Activated CD8-positive, alpha-beta T cell treated with anti-CD3 and anti-CD28 coated beads for 36 hours (primary cell): ENCODE measurements around the gene HHEX. TPM values are rescaled to one million over a fixed set of nuclear protein-coding genes. Genes with fewer than 3 reads are reported as not detected.

ENCODE experiments used
- ATAC-seq: fragments of 200-7000 bp; cut with Tn5 transposase; one replicate; pipeline ENCODE4 v1.10.0; 2021; ENCODE audit warnings: mild to moderate bottlenecking, moderate library complexity
- CTCF ChIA-PET: fragments of 350-600 bp; sonication (Branson Sonifier 250); formaldehyde crosslinking; loops from one replicate; lab custom pipeline; 2021; ENCODE audit warnings: antibody characterized with exemption; lab: Charles Lee
- POLR2A ChIA-PET: fragments of 350-600 bp; sonication (Branson Sonifier 250); formaldehyde crosslinking; loops from one replicate; lab custom pipeline; 2021; ENCODE audit warnings: antibody characterized with exemption; lab: Charles Lee
- DNase-seq: peaks from one replicate; pipeline ENCODE4 v3.0.0-alpha.2; 2020
- H3K27ac Mint-ChIP-seq: one replicate; pipeline ENCODE4 v1.8.0; 2021; ENCODE audit warnings: mild to moderate bottlenecking, mixed read lengths
- H3K27me3 Mint-ChIP-seq: one replicate; pipeline ENCODE4 v1.8.0; 2021; ENCODE audit warnings: mixed read lengths
- H3K36me3 Mint-ChIP-seq: one replicate; pipeline ENCODE4 v1.8.0; 2021; ENCODE audit warnings: low read depth, mixed read lengths
- H3K4me1 Mint-ChIP-seq: one replicate; pipeline ENCODE4 v1.8.0; 2021; ENCODE audit warnings: low read depth, mixed read lengths
- H3K4me3 Mint-ChIP-seq: one replicate; pipeline ENCODE4 v1.8.0; 2021; ENCODE audit warnings: mild to moderate bottlenecking, moderate library complexity, mixed read lengths
- H3K9me3 Mint-ChIP-seq: one replicate; pipeline ENCODE4 v1.8.0; 2021; ENCODE audit warnings: mixed read lengths
- intact Hi-C: fragments of 100-400 bp; cut with micrococcal nuclease; formaldehyde crosslinking; loops from one replicate; pipeline ENCODE4 v1.10.0; 2022
- total RNA-seq, 2 experiments: library from RNA; stranded (reverse); gene quantifications; one replicate each; pipeline ENCODE4 v1.2.3, GENCODE V29; 2021
- TF ChIP-seq, protein P1 (sequence below): fragments of 200-600 bp; IDR thresholded peaks from one replicate; pipeline ENCODE4 v1.8.0; 2022; ENCODE audit warnings: antibody characterized with exemption, mild to moderate bottlenecking

The HHEX gene
- total RNA-seq, 2 experiments from 2014 or later, result 0.34 to 0.58 TPM

DNA sequence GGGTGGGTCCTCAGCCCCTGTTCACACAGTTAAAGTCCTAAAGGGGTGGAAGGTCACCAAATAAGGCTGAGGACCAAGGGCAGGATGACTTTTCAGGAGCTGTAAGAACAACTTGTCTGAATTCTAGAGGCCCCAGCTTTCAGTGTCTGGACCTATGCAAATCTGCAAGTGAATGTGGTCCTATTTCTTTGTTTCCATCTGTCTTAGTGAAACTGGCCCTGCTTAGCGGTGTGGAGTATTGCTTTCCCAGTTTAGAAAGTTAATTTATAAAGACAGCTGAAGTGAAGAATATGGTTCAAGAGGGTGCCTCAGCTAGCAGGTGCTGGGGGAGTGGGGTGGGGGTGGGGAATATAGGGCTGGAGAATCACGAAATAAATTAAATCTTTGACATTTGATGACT, 40.1 kb downstream of the HHEX start:
- H3K4me3 Mint-ChIP-seq, result no peak overlapping the region
- TF ChIP-seq, protein P1, sequence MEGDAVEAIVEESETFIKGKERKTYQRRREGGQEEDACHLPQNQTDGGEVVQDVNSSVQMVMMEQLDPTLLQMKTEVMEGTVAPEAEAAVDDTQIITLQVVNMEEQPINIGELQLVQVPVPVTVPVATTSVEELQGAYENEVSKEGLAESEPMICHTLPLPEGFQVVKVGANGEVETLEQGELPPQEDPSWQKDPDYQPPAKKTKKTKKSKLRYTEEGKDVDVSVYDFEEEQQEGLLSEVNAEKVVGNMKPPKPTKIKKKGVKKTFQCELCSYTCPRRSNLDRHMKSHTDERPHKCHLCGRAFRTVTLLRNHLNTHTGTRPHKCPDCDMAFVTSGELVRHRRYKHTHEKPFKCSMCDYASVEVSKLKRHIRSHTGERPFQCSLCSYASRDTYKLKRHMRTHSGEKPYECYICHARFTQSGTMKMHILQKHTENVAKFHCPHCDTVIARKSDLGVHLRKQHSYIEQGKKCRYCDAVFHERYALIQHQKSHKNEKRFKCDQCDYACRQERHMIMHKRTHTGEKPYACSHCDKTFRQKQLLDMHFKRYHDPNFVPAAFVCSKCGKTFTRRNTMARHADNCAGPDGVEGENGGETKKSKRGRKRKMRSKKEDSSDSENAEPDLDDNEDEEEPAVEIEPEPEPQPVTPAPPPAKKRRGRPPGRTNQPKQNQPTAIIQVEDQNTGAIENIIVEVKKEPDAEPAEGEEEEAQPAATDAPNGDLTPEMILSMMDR, result no peak
- ATAC-seq (no peak), DNase-seq (no peak)
- H3K27ac Mint-ChIP-seq, result no peak overlapping the region
- intact Hi-C loops, result no loop called here
- no peaks in the 10 kb centered on the region for H3K36me3 Mint-ChIP-seq
- H3K4me1 Mint-ChIP-seq, result no peaks in the 10 kb centered on the region
- ChIA-PET CTCF (no interaction called here), POLR2A (no interaction called here)
- H3K9me3 Mint-ChIP-seq, result no peaks in the 10 kb centered on the region
- H3K27me3 Mint-ChIP-seq, result peaks cover 5% of the 10 kb centered on the region

DNA sequence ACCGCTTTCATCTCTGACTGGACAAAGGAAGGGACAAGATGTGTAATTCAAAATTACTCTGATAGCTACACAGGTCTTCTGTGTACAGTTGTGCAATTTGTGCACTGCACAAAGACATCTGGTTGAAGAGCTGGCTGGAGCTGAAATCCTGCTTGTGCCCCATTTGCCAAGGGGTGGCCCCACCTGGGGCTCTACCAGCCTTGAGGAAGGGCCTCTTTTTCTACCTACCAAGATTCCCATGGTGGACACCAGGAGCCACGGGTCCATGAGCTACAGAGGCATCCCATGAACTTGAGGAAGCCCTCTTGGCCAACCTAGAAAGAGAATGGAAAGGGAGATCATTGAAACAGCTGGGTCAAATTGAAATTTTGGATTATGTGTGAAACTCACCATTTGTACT, 43.2 kb downstream of the HHEX start:
- no peaks in the 10 kb centered on the region for H3K9me3 Mint-ChIP-seq
- no peak for DNase-seq
- intact Hi-C loops, result no loop called here
- H3K36me3 Mint-ChIP-seq, result no peaks in the 10 kb centered on the region
- H3K27me3 Mint-ChIP-seq, result peaks cover 5% of the 10 kb centered on the region
- ATAC-seq, result no peak
- CTCF ChIA-PET, result interaction anchor here (1.3 kb wide), 1 partner anchor 13 kb away, joined by 3 read pairs; no protein-coding TSS in a partner anchor
- no peak overlapping the region for H3K4me3 Mint-ChIP-seq
- no peak overlapping the region for H3K27ac Mint-ChIP-seq
- POLR2A ChIA-PET, result no interaction called here
- TF ChIP-seq, protein P1, result no peak
- no peaks in the 10 kb centered on the region for H3K4me1 Mint-ChIP-seq

DNA sequence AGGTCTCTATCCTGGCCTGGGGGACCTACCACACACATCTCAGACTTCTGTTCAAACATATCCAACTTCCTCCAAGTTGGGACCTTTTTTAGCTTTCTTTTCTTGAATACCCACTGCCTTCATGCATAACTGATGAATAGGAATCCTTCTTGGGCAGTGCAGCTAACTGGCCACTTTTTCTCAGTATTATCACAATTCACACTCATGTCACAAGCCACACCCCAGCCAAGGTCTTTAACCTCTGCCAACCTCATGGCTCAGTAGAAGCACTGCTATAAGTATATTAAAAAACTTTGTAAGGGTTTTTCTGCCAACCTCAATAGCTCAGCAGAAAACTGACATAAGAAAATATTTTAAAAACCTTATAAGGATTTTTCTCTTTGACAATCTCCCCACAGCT, 44.5 kb downstream of the HHEX start:
- intact Hi-C loops, result no loop called here
- peaks cover 5% of the 10 kb centered on the region for H3K27me3 Mint-ChIP-seq

DNA sequence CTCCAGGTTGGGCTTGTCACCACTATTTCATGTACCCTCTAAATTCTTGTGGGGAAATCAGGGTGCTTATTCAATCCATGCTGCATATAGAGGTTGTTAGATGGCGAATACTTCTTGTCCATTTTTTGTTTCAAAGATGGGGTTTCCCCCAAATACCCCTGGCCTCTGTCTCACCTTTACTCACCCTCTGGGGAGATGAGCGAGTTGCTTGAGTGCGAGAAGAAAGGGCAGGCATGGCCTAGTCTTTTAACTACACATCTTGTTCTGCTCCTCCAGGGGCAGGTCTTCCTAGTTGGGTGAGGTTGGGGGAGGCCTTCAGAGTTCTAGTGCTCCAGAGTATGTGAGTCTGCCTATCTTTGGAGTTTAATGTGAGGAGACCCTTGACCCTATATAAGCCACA, 46.2 kb downstream of the HHEX start:
- ATAC-seq (no peak), DNase-seq (no peak)
- Mint-ChIP-seq H3K4me3 (no peak overlapping the region), H3K4me1 (no peaks in the 10 kb centered on the region), H3K27me3 (peaks cover 8% of the 10 kb centered on the region), H3K9me3 (no peaks in the 10 kb centered on the region), H3K36me3 (no peaks in the 10 kb centered on the region), H3K27ac (no peak overlapping the region)
- ChIA-PET CTCF (no interaction called here), POLR2A (no interaction called here)
- TF ChIP-seq, protein P1, result no peak
- intact Hi-C loops, result no loop called here

More for the DNA sequence above, 44.5 kb downstream of the HHEX start:
- DNase-seq (no peak), ATAC-seq (no peak)
- CTCF ChIA-PET, result no interaction called here
- Mint-ChIP-seq H3K36me3 (no peaks in the 10 kb centered on the region), H3K4me3 (no peak overlapping the region), H3K4me1 (no peaks in the 10 kb centered on the region), H3K27ac (no peak overlapping the region), H3K9me3 (no peaks in the 10 kb centered on the region)
- POLR2A ChIA-PET, result no interaction called here
- TF ChIP-seq, protein P1, result no peak

DNA sequence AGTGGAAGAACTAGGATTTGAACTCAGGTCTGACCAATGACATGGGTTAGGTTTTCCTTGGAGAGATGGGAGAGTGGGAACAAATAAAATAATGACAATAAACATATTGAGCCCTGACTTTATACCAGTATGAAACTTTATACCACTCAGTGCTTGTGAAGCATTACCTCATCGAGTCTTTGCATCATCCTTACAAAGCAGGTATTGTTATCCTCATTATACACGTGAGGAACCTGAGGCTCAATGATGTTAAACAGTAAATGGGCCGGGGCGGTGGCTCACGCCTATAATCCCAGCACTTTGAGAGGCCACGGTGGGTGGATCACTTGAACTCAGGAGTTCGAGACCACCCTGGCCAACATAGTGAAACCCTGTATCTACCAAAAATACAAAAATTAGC, 47.7 kb downstream of the HHEX start:
- no peak for DNase-seq
- TF ChIP-seq, protein P1, result no peak
- ATAC-seq, result no peak
- H3K27me3 Mint-ChIP-seq, result peaks cover 7% of the 10 kb centered on the region
- intact Hi-C loops, result no loop called here
- no peak overlapping the region for H3K27ac Mint-ChIP-seq
- no peaks in the 10 kb centered on the region for H3K9me3 Mint-ChIP-seq
- ChIA-PET CTCF (no interaction called here), POLR2A (no interaction called here)
- H3K4me3 Mint-ChIP-seq, result no peak overlapping the region
- H3K4me1 Mint-ChIP-seq, result no peaks in the 10 kb centered on the region
- no peaks in the 10 kb centered on the region for H3K36me3 Mint-ChIP-seq
